BLaER1 treated with 17β-estradiol and CSF1 and Interleukin-3, amounts not matched to agents 10 nM and 100 nM (cell line): ENCODE measurements around the gene TRIM42.

Experiments
- H3K27ac ChIP-seq, 11 experiments: shearing (Covaris generic); formaldehyde crosslinking; 2 replicates each; pipeline ENCODE4 v1.8.1; 2022
- H3K27me3 ChIP-seq, 11 experiments: shearing (Covaris generic); formaldehyde crosslinking; 2 replicates each; pipeline ENCODE4 v1.8.1; 2022
- H3K36me3 ChIP-seq, 11 experiments: shearing (Covaris generic); formaldehyde crosslinking; 2 replicates each; pipeline ENCODE4 v1.8.1; 2022
- H3K4me1 ChIP-seq, 10 experiments: shearing (Covaris generic); formaldehyde crosslinking; 2 replicates each; pipeline ENCODE4 v1.8.1; 2022
- H3K4me2 ChIP-seq, 11 experiments: shearing (Covaris generic); formaldehyde crosslinking; 2 replicates each; pipeline ENCODE4 v1.8.1; 2022
- H3K4me3 ChIP-seq, 10 experiments: shearing (Covaris generic); formaldehyde crosslinking; 2 replicates each; pipeline ENCODE4 v1.8.1; 2022
- H3K9ac ChIP-seq, 11 experiments: shearing (Covaris generic); formaldehyde crosslinking; 2 replicates each; pipeline ENCODE4 v1.8.1; 2022
- H3K9me3 ChIP-seq, 11 experiments: shearing (Covaris generic); formaldehyde crosslinking; replicated peaks in 1 of 11; 2 replicates each; pipeline ENCODE4 v1.8.1; 2022
- H4K20me1 ChIP-seq, 11 experiments: shearing (Covaris generic); formaldehyde crosslinking; 2 replicates each; pipeline ENCODE4 v1.8.1; 2022
- Cebpa-rat ChIP-seq, 11 experiments: shearing (Covaris generic); IDR thresholded peaks; 2 replicates each; pipeline ENCODE4 v1.8.1; 2022

Gene TRIM42

DNA sequence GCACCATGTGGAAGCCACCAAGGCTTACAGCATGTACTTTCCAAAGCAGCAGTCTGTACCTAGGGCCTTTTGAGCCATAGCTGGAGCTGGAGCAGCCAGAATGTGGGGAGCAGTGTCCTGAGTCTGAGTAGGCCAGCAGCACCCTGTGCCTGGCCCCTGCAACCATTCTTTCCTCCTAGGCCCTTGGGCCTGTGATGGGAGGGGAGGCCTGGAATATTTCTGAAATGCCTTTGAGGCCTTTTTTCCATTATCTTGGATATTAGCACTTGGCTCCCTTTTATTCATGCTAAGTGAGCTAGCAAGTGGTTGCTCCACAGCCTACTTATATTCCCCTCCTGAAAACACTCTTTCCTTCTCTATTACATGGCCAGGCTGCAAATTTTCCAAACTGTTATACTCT is 28.1 kb downstream of the TRIM42 start:
- H3K4me3 ChIP-seq, result no peak overlapping the region
- no peaks in the 10 kb centered on the region for H4K20me1 ChIP-seq
- no peak overlapping the region for H3K9ac ChIP-seq
- H3K9me3 ChIP-seq, result peaks cover 10 to 19% (median 13%) of the 10 kb centered on the region in 11 experiments; a peak in 21 of 22 replicates
- no peak overlapping the region for H3K4me2 ChIP-seq
- no peak for TF ChIP-seq Cebpa-rat (IDR thresholded peaks at IDR 0.05)
- H3K4me1 ChIP-seq, result no peaks in the 10 kb centered on the region
- H3K27ac ChIP-seq, result no peak overlapping the region
- no peaks in the 10 kb centered on the region; a peak in 1 of 22 replicates for H3K36me3 ChIP-seq
- H3K27me3 ChIP-seq, result peaks cover 0 to under 1% (median 0%) of the 10 kb centered on the region in 11 experiments; a peak in 1 of 22 replicates

DNA sequence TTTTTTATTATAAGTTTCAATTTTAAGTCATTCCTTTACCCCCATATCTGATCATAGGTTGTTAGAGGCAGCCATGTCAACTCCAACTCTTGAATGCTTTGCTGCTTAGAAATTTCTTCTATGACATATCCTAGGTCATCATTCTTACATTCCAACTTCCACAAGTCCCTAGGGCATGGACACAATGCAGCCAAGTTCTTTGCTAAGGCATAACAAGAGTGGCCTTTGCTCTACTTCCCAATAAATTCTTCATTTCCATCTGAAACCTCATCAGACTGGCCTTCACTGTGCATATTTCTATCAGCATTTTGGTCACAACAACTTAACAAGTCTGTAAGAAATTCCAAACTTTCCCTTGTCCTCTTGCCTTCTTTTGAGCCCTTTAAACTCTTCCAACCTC is 28.5 kb downstream of the TRIM42 start:
- peaks cover 10 to 19% (median 13%) of the 10 kb centered on the region in 11 experiments; a peak in 21 of 22 replicates for H3K9me3 ChIP-seq
- peaks cover 0 to 4% (median 0%) of the 10 kb centered on the region in 11 experiments; a peak in 1 of 22 replicates for H3K27me3 ChIP-seq
- no peak overlapping the region for H3K4me3 ChIP-seq
- no peak for TF ChIP-seq Cebpa-rat (IDR thresholded peaks at IDR 0.05)
- no peak overlapping the region for H3K9ac ChIP-seq
- H3K4me2 ChIP-seq, result no peak overlapping the region
- H4K20me1 ChIP-seq, result no peaks in the 10 kb centered on the region
- H3K4me1 ChIP-seq, result no peaks in the 10 kb centered on the region
- H3K36me3 ChIP-seq, result no peaks in the 10 kb centered on the region; a peak in 1 of 22 replicates
- no peak overlapping the region for H3K27ac ChIP-seq

DNA sequence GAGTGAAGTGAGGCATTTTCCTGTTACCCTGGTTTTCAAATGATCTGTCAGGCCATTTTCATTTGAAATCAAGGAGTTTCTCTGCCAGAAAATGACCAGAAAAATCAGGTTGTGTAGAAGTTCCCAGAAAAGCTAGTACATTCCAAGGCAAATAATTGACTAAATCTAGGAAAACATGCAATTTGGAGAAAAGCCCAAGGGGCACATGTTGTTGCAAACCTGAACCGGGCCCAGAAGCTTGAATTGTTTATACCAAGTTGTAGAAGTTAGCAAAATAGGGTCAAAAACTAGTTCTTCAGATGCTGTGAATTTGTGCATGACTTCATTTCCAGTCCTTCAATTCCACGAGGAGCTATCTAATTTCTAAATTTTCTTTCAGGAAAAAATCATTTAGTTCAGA is 31.0 kb downstream of the TRIM42 start:
- Histone ChIP-seq H3K4me1 (peaks cover 0 to 17% (median 2%) of the 10 kb centered on the region in 10 experiments; a peak in 7 of 20 replicates), H3K27ac (no peak overlapping the region), H3K4me3 (no peak overlapping the region), H3K36me3 (no peaks in the 10 kb centered on the region; a peak in 1 of 22 replicates), H3K27me3 (peaks cover 0 to 6% (median 0%) of the 10 kb centered on the region in 11 experiments; a peak in 1 of 22 replicates), H3K4me2 (no peak overlapping the region), H3K9me3 (peaks cover 10 to 19% (median 13%) of the 10 kb centered on the region in 11 experiments; a peak in 21 of 22 replicates), H4K20me1 (no peaks in the 10 kb centered on the region), H3K9ac (no peak overlapping the region)
- TF ChIP-seq Cebpa-rat (IDR thresholded peaks at IDR 0.05), result no peak

DNA sequence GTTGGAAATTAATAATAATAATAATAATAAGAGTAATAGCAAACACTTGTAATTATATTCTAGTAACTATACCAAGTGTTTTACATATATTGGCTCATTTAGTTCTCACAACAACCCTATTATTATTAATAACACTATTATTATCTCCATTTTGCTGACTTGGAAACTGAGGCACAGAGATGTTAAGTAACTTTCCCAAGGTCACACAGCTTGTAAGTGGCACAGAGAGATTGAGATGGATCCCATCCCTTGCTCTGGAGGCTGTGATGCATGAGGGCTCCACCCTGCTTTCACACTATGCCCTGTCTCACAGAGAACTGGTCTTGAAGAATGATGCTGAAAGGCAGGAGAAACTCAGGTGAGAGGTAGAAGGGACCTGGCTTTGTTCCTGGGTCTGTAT is 31.9 kb downstream of the TRIM42 start:
- Histone ChIP-seq H3K36me3 (no peaks in the 10 kb centered on the region; a peak in 1 of 22 replicates), H4K20me1 (no peaks in the 10 kb centered on the region), H3K27me3 (peaks cover 0 to 6% (median 0%) of the 10 kb centered on the region in 11 experiments; a peak in 1 of 22 replicates), H3K9ac (no peak overlapping the region), H3K27ac (no peak overlapping the region), H3K4me2 (no peak overlapping the region), H3K9me3 (peaks cover 10 to 18% (median 13%) of the 10 kb centered on the region in 11 experiments; a peak in 21 of 22 replicates), H3K4me1 (peaks cover 0 to 26% (median 5%) of the 10 kb centered on the region in 10 experiments; a peak in 10 of 20 replicates), H3K4me3 (no peak overlapping the region)
- TF ChIP-seq Cebpa-rat (IDR thresholded peaks at IDR 0.05), result no peak

DNA sequence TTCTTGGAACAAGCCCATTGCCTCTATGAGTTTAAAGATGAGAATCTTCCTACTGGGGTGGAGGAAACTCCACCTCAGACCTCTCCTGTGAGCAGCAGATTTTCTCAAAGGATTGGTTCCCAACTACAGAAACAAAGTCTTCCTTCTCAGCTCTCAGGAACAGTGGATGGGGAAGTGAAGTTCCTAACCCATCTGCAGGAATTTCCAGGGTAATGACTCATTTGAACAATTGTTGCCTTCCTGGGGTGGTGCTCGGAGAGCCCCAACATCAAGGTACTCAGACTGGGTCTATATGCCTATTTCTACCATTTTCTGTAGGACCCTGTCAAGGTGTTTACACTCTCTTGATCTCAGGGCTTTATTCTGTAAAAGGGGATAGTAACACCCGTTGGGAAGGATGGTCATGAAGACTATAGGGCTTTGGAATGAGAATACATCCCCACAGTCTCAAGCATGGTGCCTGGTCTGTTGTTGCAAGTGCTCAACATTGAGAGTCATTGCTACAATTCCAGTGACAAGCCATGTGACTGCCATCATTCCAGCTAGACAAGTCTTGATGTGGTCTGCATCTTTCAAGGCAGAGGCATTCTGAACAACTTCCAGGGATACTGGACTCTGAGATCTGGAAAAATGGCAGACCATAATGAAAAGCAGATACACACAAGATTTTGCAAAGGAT is 33.0 kb downstream of the TRIM42 start:
- peaks cover 0 to 6% (median 0%) of the 10 kb centered on the region in 11 experiments; a peak in 1 of 22 replicates for H3K27me3 ChIP-seq
- H3K4me1 ChIP-seq, result peaks cover 0 to 33% (median 5%) of the 10 kb centered on the region in 10 experiments; a peak in 10 of 20 replicates
- no peak overlapping the region for H3K4me3 ChIP-seq
- H3K4me2 ChIP-seq, result no peak overlapping the region
- H4K20me1 ChIP-seq, result no peaks in the 10 kb centered on the region
- no peaks in the 10 kb centered on the region; a peak in 1 of 22 replicates for H3K36me3 ChIP-seq
- H3K9ac ChIP-seq, result no peak overlapping the region
- TF ChIP-seq Cebpa-rat (IDR thresholded peaks at IDR 0.05), result no peak
- no peak overlapping the region for H3K27ac ChIP-seq
- H3K9me3 ChIP-seq, result peaks cover 3 to 8% (median 6%) of the 10 kb centered on the region in 11 experiments; a peak in 21 of 22 replicates

DNA sequence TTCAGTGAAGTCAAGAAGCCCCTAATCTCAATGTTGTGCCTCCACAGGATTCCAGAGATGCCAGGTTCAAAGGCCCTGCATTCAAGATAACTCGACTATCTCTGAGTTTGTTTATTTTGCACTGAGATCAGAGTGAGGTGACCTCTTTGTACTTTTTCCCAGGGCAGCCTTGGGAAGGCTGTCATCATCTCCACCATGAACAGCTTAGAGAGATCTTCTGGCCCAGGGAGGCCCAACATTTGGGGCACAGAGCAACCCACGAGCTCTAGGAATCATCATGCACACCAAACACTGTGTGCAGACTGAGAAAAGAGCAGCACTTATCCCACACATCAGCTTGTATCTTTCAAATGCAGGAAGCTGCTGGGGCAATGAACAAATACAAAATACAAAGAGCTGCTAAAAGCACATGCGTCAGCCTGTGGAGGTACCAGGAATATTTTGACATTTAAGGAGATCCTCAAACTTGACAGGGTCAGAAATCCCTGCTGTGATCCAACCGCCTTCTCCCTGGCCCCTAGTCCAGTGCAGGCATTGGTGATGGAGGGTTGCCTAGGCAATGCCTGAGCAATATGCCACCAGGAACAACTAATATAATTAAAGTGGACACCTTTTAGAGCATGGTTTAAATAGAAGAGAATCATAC is 33.6 kb downstream of the TRIM42 start:
- H3K27ac ChIP-seq, result no peak overlapping the region
- H3K4me2 ChIP-seq, result no peak overlapping the region
- TF ChIP-seq Cebpa-rat (IDR thresholded peaks at IDR 0.05), result no peak
- H3K4me3 ChIP-seq, result no peak overlapping the region
- H3K4me1 ChIP-seq, result peaks cover 0 to 37% (median 8%) of the 10 kb centered on the region in 10 experiments; a peak in 14 of 20 replicates
- no peaks in the 10 kb centered on the region for H4K20me1 ChIP-seq
- peaks cover 0 to 6% (median 0%) of the 10 kb centered on the region in 11 experiments; a peak in 1 of 22 replicates for H3K27me3 ChIP-seq
- H3K9me3 ChIP-seq, result peaks cover 0 to 1% (median 0%) of the 10 kb centered on the region in 11 experiments; a peak in 4 of 22 replicates
- no peak overlapping the region for H3K9ac ChIP-seq
- no peaks in the 10 kb centered on the region for H3K36me3 ChIP-seq

DNA sequence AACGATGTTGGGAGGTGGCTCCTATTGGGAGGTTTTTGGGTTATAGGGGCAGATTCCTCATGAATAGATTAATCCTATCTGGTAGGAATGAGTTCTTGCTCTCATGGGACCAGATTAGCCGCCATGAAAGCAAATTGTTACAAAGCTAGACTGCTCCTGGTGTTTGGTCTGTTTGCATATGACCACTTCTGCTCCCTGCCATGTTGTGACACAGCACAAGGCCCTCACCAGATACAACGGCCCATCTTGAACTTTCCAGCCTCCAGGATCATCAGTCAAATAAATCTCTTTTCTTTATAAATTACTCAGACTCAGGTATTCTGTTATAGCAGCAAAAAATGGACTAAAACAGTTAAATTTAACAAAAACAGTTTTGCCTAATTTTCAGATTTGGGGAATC is 34.4 kb downstream of the TRIM42 start:
- no peaks in the 10 kb centered on the region for H4K20me1 ChIP-seq
- peaks cover 0 to 44% (median 15%) of the 10 kb centered on the region in 10 experiments; a peak in 14 of 20 replicates for H3K4me1 ChIP-seq
- H3K9ac ChIP-seq, result no peak overlapping the region
- TF ChIP-seq Cebpa-rat (IDR thresholded peaks at IDR 0.05), result no peak
- H3K4me2 ChIP-seq, result no peak overlapping the region
- peaks cover 0 to 6% (median 0%) of the 10 kb centered on the region in 11 experiments; a peak in 1 of 22 replicates for H3K27me3 ChIP-seq
- H3K4me3 ChIP-seq, result no peak overlapping the region
- H3K36me3 ChIP-seq, result no peaks in the 10 kb centered on the region
- no peaks in the 10 kb centered on the region for H3K9me3 ChIP-seq
- H3K27ac ChIP-seq, result no peak overlapping the region

DNA sequence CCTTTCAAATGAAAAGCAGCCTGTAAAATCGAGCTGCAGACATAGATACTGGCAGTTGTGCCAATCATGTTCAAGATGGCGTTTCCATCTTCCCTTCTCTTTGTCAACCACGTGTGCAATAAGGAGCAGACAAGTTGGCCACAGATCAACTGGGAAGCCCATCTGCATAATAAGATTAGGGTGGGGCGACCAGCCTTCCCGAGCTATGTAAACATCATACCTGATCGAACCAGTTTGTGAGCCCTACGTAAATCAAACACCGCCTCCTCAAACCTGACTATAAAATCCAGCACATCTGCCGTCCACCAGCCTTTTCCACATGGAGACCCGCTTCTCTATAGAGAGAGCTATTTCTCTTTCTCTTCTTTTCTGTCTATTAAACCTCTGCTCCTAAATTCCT is 37.2 kb downstream of the TRIM42 start:
- H4K20me1 ChIP-seq, result no peaks in the 10 kb centered on the region
- H3K27ac ChIP-seq, result no peak overlapping the region
- no peak for TF ChIP-seq Cebpa-rat (IDR thresholded peaks at IDR 0.05)

DNA sequence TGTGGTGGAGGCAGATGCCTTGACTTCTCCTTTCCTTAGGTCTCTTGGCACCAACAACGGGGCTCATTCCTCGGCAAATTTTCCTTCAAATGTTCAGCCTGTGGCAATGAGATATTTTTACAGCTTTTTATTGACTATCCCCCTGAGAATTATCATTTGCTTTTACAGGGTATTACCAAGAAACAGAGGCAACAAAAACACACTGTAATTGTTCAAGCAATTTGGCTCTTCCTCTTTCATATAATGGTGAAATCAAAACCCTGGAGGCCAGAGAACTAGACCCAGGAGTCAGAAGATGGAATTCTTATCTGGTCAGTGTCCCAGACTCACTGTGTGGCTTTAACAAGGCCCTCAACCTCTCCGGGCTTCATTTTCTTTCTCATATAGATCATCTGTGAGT is 40.1 kb downstream of the TRIM42 start:
- Histone ChIP-seq H3K27ac (no peak overlapping the region), H3K4me1 (peaks cover 0 to 51% (median 19%) of the 10 kb centered on the region in 10 experiments; a peak in 14 of 20 replicates), H3K36me3 (no peaks in the 10 kb centered on the region), H4K20me1 (no peaks in the 10 kb centered on the region), H3K27me3 (no peaks in the 10 kb centered on the region), H3K9me3 (no peaks in the 10 kb centered on the region), H3K4me3 (no peak overlapping the region), H3K9ac (no peak overlapping the region), H3K4me2 (peak overlapping the region in 3 of 11 experiments; percentile 17 to 34 (median 32); a peak in 2 of 22 replicates)
- TF ChIP-seq Cebpa-rat (IDR thresholded peaks at IDR 0.05), result no peak

More for the DNA sequence above, 37.2 kb downstream of the TRIM42 start:
- Histone ChIP-seq H3K9ac (no peak overlapping the region), H3K4me2 (peak overlapping the region in 4 of 11 experiments; percentile 56 to 83 (median 66); a peak in 6 of 22 replicates), H3K9me3 (no peaks in the 10 kb centered on the region), H3K4me3 (no peak overlapping the region), H3K4me1 (peaks cover 0 to 52% (median 15%) of the 10 kb centered on the region in 10 experiments; a peak in 14 of 20 replicates), H3K27me3 (peaks cover 0 to 6% (median 0%) of the 10 kb centered on the region in 11 experiments; a peak in 1 of 22 replicates), H3K36me3 (no peaks in the 10 kb centered on the region)
